ENCODE measurements around the gene PRKCA.

The PRKCA gene

DNA sequence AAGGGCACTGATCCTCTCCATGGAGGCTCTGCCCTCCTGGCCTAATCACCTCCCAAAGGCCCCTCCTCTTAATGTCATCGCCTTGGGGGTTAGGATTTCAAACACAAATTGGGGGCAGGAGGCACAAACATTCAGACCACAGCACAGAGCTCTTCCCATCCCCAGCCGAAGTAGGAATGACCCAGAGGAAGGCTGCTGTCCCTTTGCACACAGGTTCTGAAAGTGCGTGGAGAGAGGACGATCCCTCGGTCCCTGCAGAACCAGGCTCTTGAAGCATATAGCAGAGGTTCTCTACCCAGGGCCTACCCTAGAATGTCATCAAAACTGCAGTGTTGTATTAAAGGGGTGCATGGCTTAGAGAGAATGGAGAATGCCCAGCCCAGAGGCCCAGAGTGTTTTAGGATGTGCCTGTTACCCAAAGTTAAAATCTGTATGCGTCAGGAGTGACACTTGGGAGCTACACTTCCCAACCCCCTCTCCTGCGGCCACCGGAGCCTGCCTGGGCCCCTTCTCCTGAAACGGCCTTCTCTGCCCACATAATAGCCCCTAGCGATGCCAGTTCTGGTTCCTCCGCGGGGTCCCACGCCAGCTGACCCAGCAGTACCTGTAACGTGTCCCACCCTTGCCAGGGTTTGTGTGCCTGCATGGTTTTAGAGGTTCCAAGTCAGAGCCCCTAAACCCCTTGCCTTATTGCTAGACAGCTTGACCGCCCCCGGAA is 373.0 kb downstream of the PRKCA start:
- Histone ChIP-seq H3K27ac (ENCODE audit: low read length) (no peak overlapping the region), H3K9ac (ENCODE audit: low read length in 2 of 2) (no peak overlapping the region), H3K9me3 (ENCODE audit: control insufficient read depth in 2 of 2, low read length in 2 of 2) (no peaks in the 10 kb centered on the region), H3K4me3 (ENCODE audit: low read length in 2 of 2) (no peak overlapping the region), H3K27me3 (ENCODE audit: control insufficient read depth in 1 of 2, insufficient read depth in 2 of 2, low read length in 2 of 2) (no peaks in the 10 kb centered on the region), H3K4me1 (ENCODE audit: control insufficient read depth, insufficient read depth, low read length) (peaks cover 12% of the 10 kb centered on the region), H3K36me3 (ENCODE audit: control insufficient read depth in 2 of 2, insufficient read depth in 2 of 2, low read length in 2 of 2) (no peaks in the 10 kb centered on the region)

DNA sequence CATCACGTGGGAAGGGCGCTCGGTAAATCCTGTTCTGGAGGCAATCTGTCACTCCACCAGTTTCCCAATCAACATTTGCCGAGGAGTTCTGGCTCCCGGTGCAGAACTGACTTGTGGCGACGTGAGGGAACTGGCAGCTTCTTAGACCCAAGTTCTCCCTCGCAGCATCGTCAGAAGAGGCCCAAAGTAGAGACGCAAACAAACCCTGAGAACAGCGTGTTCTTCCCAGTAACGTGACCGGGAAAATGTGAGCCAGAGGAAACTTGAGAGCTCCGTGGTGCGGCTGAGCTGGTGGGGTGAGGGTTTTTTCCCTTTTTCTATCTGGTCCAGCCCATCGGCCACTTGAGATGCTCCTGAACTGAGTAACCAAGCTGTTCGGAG is 373.6 kb downstream of the PRKCA start:
- H3K27me3 ChIP-seq (ENCODE audit: control insufficient read depth in 1 of 2, insufficient read depth in 2 of 2, low read length in 2 of 2), result no peaks in the 10 kb centered on the region
- peaks cover 12% of the 10 kb centered on the region for H3K4me1 ChIP-seq (ENCODE audit: control insufficient read depth, insufficient read depth, low read length)
- no peaks in the 10 kb centered on the region for H3K9me3 ChIP-seq (ENCODE audit: control insufficient read depth in 2 of 2, low read length in 2 of 2)
- no peaks in the 10 kb centered on the region for H3K36me3 ChIP-seq (ENCODE audit: control insufficient read depth in 2 of 2, insufficient read depth in 2 of 2, low read length in 2 of 2)
- no peak overlapping the region for H3K9ac ChIP-seq (ENCODE audit: low read length in 2 of 2)
- H3K27ac ChIP-seq (ENCODE audit: low read length), result no peak overlapping the region
- no peak overlapping the region for H3K4me3 ChIP-seq (ENCODE audit: low read length in 2 of 2)

- peaks cover 10% of the 10 kb centered on the region for H3K4me1 ChIP-seq (ENCODE audit: control insufficient read depth, insufficient read depth, low read length)
- no peaks in the 10 kb centered on the region for H3K36me3 ChIP-seq (ENCODE audit: control insufficient read depth in 2 of 2, insufficient read depth in 2 of 2, low read length in 2 of 2)
- no peak overlapping the region for H3K4me3 ChIP-seq (ENCODE audit: low read length in 2 of 2)
- H3K9ac ChIP-seq (ENCODE audit: low read length in 2 of 2), result no peak overlapping the region
- no peaks in the 10 kb centered on the region for H3K27me3 ChIP-seq (ENCODE audit: control insufficient read depth in 1 of 2, insufficient read depth in 2 of 2, low read length in 2 of 2)
- no peak overlapping the region for H3K27ac ChIP-seq (ENCODE audit: low read length)
- no peaks in the 10 kb centered on the region for H3K9me3 ChIP-seq (ENCODE audit: control insufficient read depth in 2 of 2, low read length in 2 of 2)
These were observed 374.0 kb downstream of the PRKCA start for GRCh38 chr17:66676421-66676820.

DNA sequence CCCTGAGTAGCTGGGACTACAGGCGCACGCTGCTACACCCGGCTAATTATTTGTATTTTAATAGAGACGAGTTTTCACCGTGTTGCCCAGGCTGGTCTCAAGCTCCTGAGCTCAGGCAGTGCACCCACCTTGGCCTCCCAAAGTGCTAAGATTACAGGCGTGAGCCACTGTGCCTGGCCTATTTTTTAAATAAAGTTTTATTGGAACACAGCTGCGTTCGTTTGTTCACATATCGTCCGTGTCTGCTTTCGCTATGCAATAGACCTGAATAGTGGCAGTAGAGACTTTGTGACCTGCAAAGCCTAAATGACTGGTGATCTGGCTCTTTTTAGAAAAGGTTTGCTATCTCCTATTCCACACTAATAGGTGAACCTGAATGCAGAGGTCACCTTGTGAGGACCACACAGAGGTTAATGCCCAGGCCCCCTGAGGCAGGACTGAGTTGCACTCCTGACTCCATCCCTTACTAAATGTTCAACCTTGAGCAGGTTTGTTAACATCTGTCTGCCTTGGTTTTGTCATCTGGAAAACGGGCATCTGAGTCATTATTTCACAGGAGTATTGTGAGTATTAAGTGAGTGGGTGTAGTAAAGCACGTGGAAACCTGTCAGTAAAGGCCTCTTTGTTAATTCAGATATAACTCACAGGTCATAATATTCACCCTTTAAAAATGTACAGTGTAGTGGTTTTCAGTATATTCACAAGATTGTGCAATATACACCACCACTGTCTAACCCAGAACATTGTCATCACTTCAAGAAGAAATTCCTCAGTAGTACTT is 375.0 kb downstream of the PRKCA start:
- Histone ChIP-seq H3K9ac (ENCODE audit: low read length in 2 of 2) (no peak overlapping the region), H3K27me3 (ENCODE audit: control insufficient read depth in 1 of 2, insufficient read depth in 2 of 2, low read length in 2 of 2) (no peaks in the 10 kb centered on the region), H3K36me3 (ENCODE audit: control insufficient read depth in 2 of 2, insufficient read depth in 2 of 2, low read length in 2 of 2) (no peaks in the 10 kb centered on the region), H3K27ac (ENCODE audit: low read length) (no peak overlapping the region), H3K9me3 (ENCODE audit: control insufficient read depth in 2 of 2, low read length in 2 of 2) (no peaks in the 10 kb centered on the region), H3K4me3 (ENCODE audit: low read length in 2 of 2) (no peak overlapping the region), H3K4me1 (ENCODE audit: control insufficient read depth, insufficient read depth, low read length) (peaks cover 16% of the 10 kb centered on the region)

DNA sequence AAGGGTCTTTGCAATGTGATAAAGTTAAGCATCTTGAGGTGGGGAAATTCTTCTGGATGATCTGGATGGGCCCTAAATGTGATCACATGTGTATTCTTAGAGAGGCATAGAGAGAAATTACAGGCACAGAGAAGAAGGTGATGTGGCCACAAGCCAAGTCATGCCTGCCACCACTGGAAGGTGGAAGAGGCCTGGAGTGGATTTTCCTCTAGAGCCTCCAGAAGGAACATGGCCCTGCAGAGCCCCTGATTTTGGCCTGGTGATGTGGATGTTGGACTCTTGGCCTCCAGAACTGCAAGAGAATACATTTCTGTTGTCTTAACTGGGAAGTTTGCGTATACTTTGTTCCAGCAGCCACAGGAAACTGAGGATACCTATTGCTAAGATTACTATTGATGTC is 375.6 kb downstream of the PRKCA start:
- Histone ChIP-seq H3K4me3 (ENCODE audit: low read length in 2 of 2) (no peak overlapping the region), H3K9me3 (ENCODE audit: control insufficient read depth in 2 of 2, low read length in 2 of 2) (no peaks in the 10 kb centered on the region), H3K9ac (ENCODE audit: low read length in 2 of 2) (no peak overlapping the region), H3K27ac (ENCODE audit: low read length) (no peak overlapping the region), H3K27me3 (ENCODE audit: control insufficient read depth in 1 of 2, insufficient read depth in 2 of 2, low read length in 2 of 2) (no peaks in the 10 kb centered on the region), H3K4me1 (ENCODE audit: control insufficient read depth, insufficient read depth, low read length) (peaks cover 19% of the 10 kb centered on the region), H3K36me3 (ENCODE audit: control insufficient read depth in 2 of 2, insufficient read depth in 2 of 2, low read length in 2 of 2) (no peaks in the 10 kb centered on the region)

DNA sequence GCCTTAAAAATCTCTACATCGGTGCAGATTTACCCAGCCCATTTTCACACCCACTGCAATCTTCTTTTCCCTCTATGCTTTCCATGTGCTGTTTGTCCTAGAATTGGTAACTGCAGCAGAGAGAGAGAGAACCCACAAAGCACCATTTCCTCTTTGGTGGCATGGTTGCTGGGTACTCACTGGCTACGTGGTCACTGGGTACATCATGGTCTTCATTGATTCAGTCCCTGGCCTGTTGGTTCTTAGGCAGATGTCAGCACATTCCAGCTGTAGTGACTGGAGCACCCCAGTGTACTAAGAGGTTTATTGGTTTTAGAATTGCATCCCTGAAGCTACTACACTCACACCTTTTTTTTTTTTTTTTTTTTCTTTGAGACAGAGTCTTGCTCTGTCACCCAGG is 376.4 kb downstream of the PRKCA start:
- Histone ChIP-seq H3K36me3 (ENCODE audit: control insufficient read depth in 2 of 2, insufficient read depth in 2 of 2, low read length in 2 of 2) (no peaks in the 10 kb centered on the region), H3K4me1 (ENCODE audit: control insufficient read depth, insufficient read depth, low read length) (peaks cover 13% of the 10 kb centered on the region), H3K27ac (ENCODE audit: low read length) (no peak overlapping the region), H3K9me3 (ENCODE audit: control insufficient read depth in 2 of 2, low read length in 2 of 2) (no peaks in the 10 kb centered on the region), H3K27me3 (ENCODE audit: control insufficient read depth in 1 of 2, insufficient read depth in 2 of 2, low read length in 2 of 2) (no peaks in the 10 kb centered on the region), H3K9ac (ENCODE audit: low read length in 2 of 2) (no peak overlapping the region), H3K4me3 (ENCODE audit: low read length in 2 of 2) (no peak overlapping the region)

DNA sequence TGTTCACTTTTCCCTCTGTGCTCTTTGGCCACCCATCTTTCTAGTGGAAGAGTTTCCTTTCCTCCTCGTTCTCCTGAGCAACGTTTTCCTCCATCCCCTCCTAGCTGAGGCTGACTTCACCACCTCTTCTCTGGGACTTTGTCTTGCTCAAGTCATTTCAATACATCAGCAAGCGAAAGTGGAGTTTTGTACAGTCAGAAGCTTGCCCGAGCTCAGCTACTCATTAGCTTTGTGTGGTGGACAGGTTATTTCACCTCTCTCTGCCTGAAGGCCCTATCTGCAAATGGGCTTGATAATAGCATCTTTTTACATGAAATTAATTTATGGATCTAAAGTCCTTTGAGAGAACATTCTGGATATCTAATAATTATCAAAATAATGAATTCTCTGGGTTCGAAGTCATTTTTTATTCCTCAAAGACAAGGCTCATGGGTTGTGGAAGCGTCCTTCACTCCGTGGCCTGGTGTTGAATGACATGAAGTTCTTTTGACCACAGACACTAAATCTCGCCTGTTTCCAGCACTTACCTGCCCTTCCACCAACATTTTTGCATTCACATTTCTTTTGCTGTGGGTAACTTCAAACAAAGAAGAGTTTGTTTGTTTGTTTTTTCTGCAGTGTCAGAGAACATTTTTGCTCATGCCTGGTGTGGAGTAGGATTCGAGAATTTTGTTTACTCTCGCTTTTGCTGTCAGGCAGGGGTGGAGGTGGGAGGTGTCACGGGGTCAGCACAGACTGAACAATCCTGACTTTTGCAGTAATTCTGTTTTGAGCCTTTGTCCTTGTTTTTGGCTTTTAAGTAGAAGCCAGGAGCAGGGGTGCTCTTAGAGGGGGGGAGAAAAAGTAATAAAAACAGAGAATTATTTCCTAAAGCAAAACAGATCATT is 377.5 kb downstream of the PRKCA start:
- Histone ChIP-seq H3K27me3 (ENCODE audit: control insufficient read depth in 1 of 2, insufficient read depth in 2 of 2, low read length in 2 of 2) (no peaks in the 10 kb centered on the region), H3K4me1 (ENCODE audit: control insufficient read depth, insufficient read depth, low read length) (peaks cover 10% of the 10 kb centered on the region), H3K9me3 (ENCODE audit: control insufficient read depth in 2 of 2, low read length in 2 of 2) (no peaks in the 10 kb centered on the region), H3K27ac (ENCODE audit: low read length) (no peak overlapping the region), H3K9ac (ENCODE audit: low read length in 2 of 2) (no peak overlapping the region), H3K4me3 (ENCODE audit: low read length in 2 of 2) (no peak overlapping the region), H3K36me3 (ENCODE audit: control insufficient read depth in 2 of 2, insufficient read depth in 2 of 2, low read length in 2 of 2) (no peaks in the 10 kb centered on the region)

DNA sequence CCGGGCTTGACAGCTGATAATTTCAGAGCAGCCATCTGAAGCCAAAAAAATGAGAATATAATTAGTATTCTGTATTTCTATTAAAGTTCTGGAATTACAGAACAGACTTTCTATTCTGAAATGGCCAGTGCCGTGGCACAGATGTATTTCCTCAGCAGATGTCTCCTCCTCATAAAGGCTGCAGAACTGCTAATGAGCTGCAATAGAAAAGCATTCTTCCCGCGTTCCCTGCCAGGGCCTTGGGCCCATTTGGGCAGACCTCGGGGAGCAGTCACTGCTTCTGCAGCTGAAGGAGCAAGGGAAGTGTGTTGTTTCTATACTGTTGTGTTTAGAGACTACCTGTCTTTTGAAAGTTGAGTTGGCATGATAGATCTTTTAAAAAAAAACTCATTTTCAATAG is 379.9 kb downstream of the PRKCA start:
- Histone ChIP-seq H3K4me1 (ENCODE audit: control insufficient read depth, insufficient read depth, low read length) (peaks cover 10% of the 10 kb centered on the region), H3K9me3 (ENCODE audit: control insufficient read depth in 2 of 2, low read length in 2 of 2) (no peaks in the 10 kb centered on the region), H3K27me3 (ENCODE audit: control insufficient read depth in 1 of 2, insufficient read depth in 2 of 2, low read length in 2 of 2) (no peaks in the 10 kb centered on the region), H3K27ac (ENCODE audit: low read length) (no peak overlapping the region), H3K9ac (ENCODE audit: low read length in 2 of 2) (no peak overlapping the region), H3K36me3 (ENCODE audit: control insufficient read depth in 2 of 2, insufficient read depth in 2 of 2, low read length in 2 of 2) (no peaks in the 10 kb centered on the region), H3K4me3 (ENCODE audit: low read length in 2 of 2) (no peak overlapping the region)

DNA sequence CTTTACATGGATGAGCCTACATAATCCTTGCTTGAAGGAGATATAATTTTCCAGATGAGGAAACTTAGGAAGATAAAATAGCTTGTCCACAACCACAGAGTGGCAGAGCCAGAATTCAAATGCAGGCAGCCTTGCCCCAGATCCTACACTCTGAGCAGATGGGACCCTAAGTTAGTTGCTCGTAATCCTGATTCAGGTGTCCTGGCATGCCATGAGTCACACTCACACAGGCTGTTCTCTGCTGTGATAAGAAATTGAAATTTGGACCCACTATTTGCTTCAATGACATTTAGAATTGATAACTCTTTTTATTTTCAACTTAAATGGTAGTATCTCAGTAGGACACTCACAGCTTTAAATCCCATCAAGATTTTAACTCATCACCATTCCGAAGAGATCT is 381.8 kb downstream of the PRKCA start:
- no peaks in the 10 kb centered on the region for H3K9me3 ChIP-seq (ENCODE audit: control insufficient read depth in 2 of 2, low read length in 2 of 2)
- H3K9ac ChIP-seq (ENCODE audit: low read length in 2 of 2), result no peak overlapping the region
- peaks cover 8 to 9% of the 10 kb centered on the region in 2 donors for H3K36me3 ChIP-seq (ENCODE audit: control insufficient read depth in 2 of 2, insufficient read depth in 2 of 2, low read length in 2 of 2)
- H3K27me3 ChIP-seq (ENCODE audit: control insufficient read depth in 1 of 2, insufficient read depth in 2 of 2, low read length in 2 of 2), result no peaks in the 10 kb centered on the region
- H3K27ac ChIP-seq (ENCODE audit: low read length), result no peak overlapping the region
- H3K4me1 ChIP-seq (ENCODE audit: control insufficient read depth, insufficient read depth, low read length), result peaks cover 10% of the 10 kb centered on the region
- H3K4me3 ChIP-seq (ENCODE audit: low read length in 2 of 2), result no peak overlapping the region

GRCh38 chr17:66684731-66685130 is 382.3 kb downstream of the PRKCA start:
- Histone ChIP-seq H3K9me3 (ENCODE audit: control insufficient read depth in 2 of 2, low read length in 2 of 2) (no peaks in the 10 kb centered on the region), H3K4me1 (ENCODE audit: control insufficient read depth, insufficient read depth, low read length) (peaks cover 10% of the 10 kb centered on the region), H3K27me3 (ENCODE audit: control insufficient read depth in 1 of 2, insufficient read depth in 2 of 2, low read length in 2 of 2) (no peaks in the 10 kb centered on the region), H3K9ac (ENCODE audit: low read length in 2 of 2) (no peak overlapping the region), H3K4me3 (ENCODE audit: low read length in 2 of 2) (no peak overlapping the region), H3K36me3 (ENCODE audit: control insufficient read depth in 2 of 2, insufficient read depth in 2 of 2, low read length in 2 of 2) (peaks cover 8 to 13% of the 10 kb centered on the region in 2 donors), H3K27ac (ENCODE audit: low read length) (no peak overlapping the region)
